Measurements from ENCODE around the gene FAM131A.

GRCh38 chr3:184373422-184373821 lies 36.0 kb downstream of the FAM131A start:
- TF ChIP-seq RELB (IDR thresholded peaks at IDR 0.05; ENCODE audit: low read depth), result no peak
- no peak for TF ChIP-seq ATF2 (IDR thresholded peaks at IDR 0.05; ENCODE audit: low read length)
- TF ChIP-seq EZH2 (IDR thresholded peaks at IDR 0.05; ENCODE audit: borderline replicate concordance, control insufficient read depth, low read depth, low read length), result no peak
- no peak for TF ChIP-seq BACH1 (IDR thresholded peaks at IDR 0.05; ENCODE audit: borderline replicate concordance)
